PC-9 (cell line): ENCODE measurements around the gene TRNT1. TPM values are rescaled to one million over a fixed set of nuclear protein-coding genes. Genes with fewer than 3 reads are reported as not detected.

Source experiments
- BruUV-seq: library from RNA; stranded (reverse); fragments of 400-500 nt; replicated peaks from 2 replicates; lab custom pipeline; 2021; lab: Mats Ljungman, UMichigan
- CTCF ChIA-PET: fragments of 300-600 bp; sonication (Branson Sonifier 250); formaldehyde crosslinking; loops from one replicate; lab custom pipeline; 2022; ENCODE audit warnings: antibody characterized with exemption; lab: Charles Lee
- POLR2A ChIA-PET: fragments of 300-600 bp; sonication (Branson Sonifier 250); formaldehyde crosslinking; loops from one replicate; lab custom pipeline; 2022; ENCODE audit warnings: antibody characterized with exemption; ENCODE audit not compliant: unreplicated experiment; lab: Charles Lee
- DNase-seq, 2 experiments: peaks; one replicate each; pipeline versions ENCODE4 v3.0.0 to v3.0.0-alpha.2; 2015 to 2022; ENCODE audit warnings: mixed read lengths in 1 of 2
- H2AFZ ChIP-seq: fragments of 200-600 bp; sonication (generic); 2 replicates; pipeline ENCODE4 v1.8.1; 2017; ENCODE audit warnings: antibody characterized with exemption
- H3F3A ChIP-seq: fragments of 200-600 bp; sonication (generic); 2 replicates; pipeline ENCODE4 v1.8.1; 2017; ENCODE audit warnings: antibody characterized with exemption, mild to moderate bottlenecking, low read depth; ENCODE audit not compliant: insufficient read depth
- H3K27ac ChIP-seq: fragments of 200-600 bp; sonication (generic); 2 replicates; pipeline ENCODE4 v1.6.1; 2016; ENCODE audit warnings: mixed run types
- H3K27me3 ChIP-seq: fragments of 200-600 bp; sonication (generic); 2 replicates; pipeline ENCODE4 v1.6.1; 2016; ENCODE audit warnings: low read depth, mixed run types; ENCODE audit not compliant: insufficient read depth
- H3K36me3 ChIP-seq: fragments of 200-600 bp; sonication (generic); 2 replicates; pipeline ENCODE4 v1.6.1; 2016; ENCODE audit warnings: low read depth, mixed run types
- H3K4me1 ChIP-seq: fragments of 200-600 bp; sonication (generic); replicated peaks from 2 replicates; pipeline ENCODE4 v1.6.1; 2016; ENCODE audit warnings: mixed run types; ENCODE audit not compliant: insufficient read depth
- H3K4me2 ChIP-seq: fragments of 200-600 bp; sonication (generic); 2 replicates; pipeline ENCODE4 v1.6.1; 2017; ENCODE audit warnings: mixed run types
- H3K4me3 ChIP-seq: fragments of 200-600 bp; sonication (generic); 2 replicates; pipeline ENCODE4 v1.6.1; 2016; ENCODE audit warnings: mixed run types
- H3K79me2 ChIP-seq: fragments of 200-600 bp; sonication (generic); 2 replicates; pipeline ENCODE4 v1.6.1; 2017; ENCODE audit warnings: low read depth, mixed run types
- H3K9me2 ChIP-seq: fragments of 200-600 bp; sonication (generic); 2 replicates; pipeline ENCODE4 v1.8.1; 2017; ENCODE audit warnings: mild to moderate bottlenecking; ENCODE audit not compliant: insufficient read depth
- H3K9me3 ChIP-seq: fragments of 200-600 bp; sonication (generic); 2 replicates; pipeline ENCODE4 v1.8.1; 2016; ENCODE audit warnings: low read depth; ENCODE audit not compliant: insufficient read depth
- H4K20me1 ChIP-seq: fragments of 200-600 bp; sonication (generic); 2 replicates; pipeline ENCODE4 v1.8.1; 2017; ENCODE audit not compliant: insufficient read depth
- CTCF ChIP-seq: fragments of 200-600 bp; sonication (generic); conservative IDR thresholded peaks from 2 replicates; pipeline ENCODE4 v1.6.1; 2017; ENCODE audit warnings: mixed run types, antibody characterized with exemption, mild to moderate bottlenecking, moderate library complexity
- EZH2 ChIP-seq: fragments of 200-600 bp; sonication (generic); IDR thresholded peaks from 2 replicates; pipeline ENCODE4 v1.8.0; 2017; ENCODE audit warnings: antibody characterized with exemption, low read depth
- intact Hi-C: fragments of 100-400 bp; cut with micrococcal nuclease; formaldehyde crosslinking; loops from one replicate; pipeline ENCODE4 v1.10.0; 2022; ENCODE audit not compliant: unreplicated experiment
- total RNA-seq: library from RNA; stranded (reverse); gene quantifications from 2 replicates; pipeline ENCODE4 v1.2.3, GENCODE V29; 2021

Gene TRNT1
- total RNA-seq, 1 experiment from 2014 or later = 22.5 TPM

GRCh38 chr3:3154879-3155610, 28.3 kb downstream of the TRNT1 start:
- no TSS peak for BruUV-seq
- intact Hi-C loops = no loop called here
- H3K9me2 ChIP-seq = no peaks in the 10 kb centered on the region
- no peaks in the 10 kb centered on the region for H4K20me1 ChIP-seq
- DNase-seq = no peak
- ChIA-PET POLR2A (no interaction called here), CTCF (no interaction called here)
- no peaks in the 10 kb centered on the region for H3F3A ChIP-seq
- TF ChIP-seq CTCF = no peak
- TF ChIP-seq EZH2 = no peak
- no peaks in the 10 kb centered on the region for H3K79me2 ChIP-seq
- H3K4me3 ChIP-seq = no peak overlapping the region
- H3K4me2 ChIP-seq = no peak overlapping the region
- no peak overlapping the region for H2AFZ ChIP-seq
- H3K27ac ChIP-seq = no peak overlapping the region
- no peaks in the 10 kb centered on the region for H3K36me3 ChIP-seq
- H3K4me1 ChIP-seq = no peaks in the 10 kb centered on the region
- no peaks in the 10 kb centered on the region for H3K9me3 ChIP-seq
- H3K27me3 ChIP-seq = no peaks in the 10 kb centered on the region

GRCh38 chr3:3157484-3157883, 30.7 kb downstream of the TRNT1 start:
- DNase-seq = no peak
- no peaks in the 10 kb centered on the region for H3K79me2 ChIP-seq
- H3K27me3 ChIP-seq = no peaks in the 10 kb centered on the region
- TF ChIP-seq CTCF (no peak), EZH2 (no peak)
- no peak overlapping the region for H3K27ac ChIP-seq
- no peaks in the 10 kb centered on the region for H3K9me3 ChIP-seq
- BruUV-seq = no TSS peak
- H4K20me1 ChIP-seq = no peaks in the 10 kb centered on the region
- no peaks in the 10 kb centered on the region for H3F3A ChIP-seq
- no peaks in the 10 kb centered on the region for H3K9me2 ChIP-seq
- ChIA-PET CTCF (no interaction called here), POLR2A (no interaction called here)
- no peak overlapping the region for H2AFZ ChIP-seq
- intact Hi-C loops = no loop called here
- no peaks in the 10 kb centered on the region for H3K4me1 ChIP-seq
- no peaks in the 10 kb centered on the region for H3K36me3 ChIP-seq
- no peak overlapping the region for H3K4me2 ChIP-seq
- no peak overlapping the region for H3K4me3 ChIP-seq

GRCh38 chr3:3160826-3161225, 34.1 kb downstream of the TRNT1 start:
- no peak for DNase-seq
- Histone ChIP-seq H3K4me1 (no peaks in the 10 kb centered on the region), H3K27me3 (no peaks in the 10 kb centered on the region), H3K4me3 (no peak overlapping the region), H2AFZ (no peak overlapping the region), H3K4me2 (no peak overlapping the region), H3K27ac (no peak overlapping the region), H3F3A (no peaks in the 10 kb centered on the region), H4K20me1 (no peaks in the 10 kb centered on the region), H3K9me2 (no peaks in the 10 kb centered on the region), H3K36me3 (no peaks in the 10 kb centered on the region), H3K79me2 (no peaks in the 10 kb centered on the region), H3K9me3 (no peaks in the 10 kb centered on the region)
- intact Hi-C loops = no loop called here
- TF ChIP-seq CTCF (no peak), EZH2 (no peak)
- ChIA-PET POLR2A (no interaction called here), CTCF (no interaction called here)
- no TSS peak for BruUV-seq
